H1 (cell line): Measurements from ENCODE around the gene HMGXB3. TPM values are rescaled to one million over a fixed set of nuclear protein-coding genes. Genes with fewer than 3 reads are reported as not detected.

Experiments used
- CTCF ChIA-PET: fragments of 300-600 bp; sonication (Branson Sonifier 250); formaldehyde crosslinking; loops from one replicate; lab custom pipeline; 2021; ENCODE audit not compliant: partially characterized antibody; lab: Charles Lee
- POLR2A ChIA-PET: fragments of 300-600 bp; sonication (Branson Sonifier 250); formaldehyde crosslinking; loops from one replicate; lab custom pipeline; 2021; ENCODE audit warnings: inconsistent platforms; ENCODE audit not compliant: partially characterized antibody; lab: Charles Lee
- DNase-seq, 2 experiments: peaks; one replicate each; pipeline versions ENCODE4 v3.0.0 to v3.0.0-alpha.2; 2010 to 2022; ENCODE audit warnings: low spot score in 2 of 2, low read depth in 1 of 2, mixed read lengths in 1 of 2
- FAIRE-seq: peaks from 2 replicates; lab custom pipeline; 2011; peaks lifted over from hg19 to GRCh38; lab: Jason Lieb, UNC
- H2AFZ ChIP-seq: 2 replicates; pipeline ENCODE4 v1.8.1; 2012; ENCODE audit warnings: low read length, inconsistent platforms
- H2AK5ac ChIP-seq: 2 replicates; pipeline ENCODE4 v1.6.1; 2013; ENCODE audit warnings: low read depth, low read length
- H2BK120ac ChIP-seq: replicated peaks from 2 replicates; pipeline ENCODE3; 2013; ENCODE audit warnings: low read depth, low read length, inconsistent platforms
- H2BK12ac ChIP-seq: 2 replicates; pipeline ENCODE4 v1.6.1; 2013; ENCODE audit warnings: low read depth, low read length
- H2BK15ac ChIP-seq: 2 replicates; pipeline ENCODE4 v1.6.1; 2013; ENCODE audit warnings: low read length
- H2BK20ac ChIP-seq: 2 replicates; pipeline ENCODE4 v1.6.1; 2013; ENCODE audit warnings: low read length
- H2BK5ac ChIP-seq: 2 replicates; pipeline ENCODE4 v1.6.1; 2013; ENCODE audit warnings: low read depth, low read length
- H3K14ac ChIP-seq: 2 replicates; pipeline ENCODE4 v1.6.1; 2013; ENCODE audit warnings: inconsistent platforms; ENCODE audit not compliant: insufficient read length
- H3K18ac ChIP-seq: 2 replicates; pipeline ENCODE4 v1.6.1; 2013; ENCODE audit warnings: low read length; ENCODE audit errors: extremely low read depth
- H3K23ac ChIP-seq: 2 replicates; pipeline ENCODE4 v1.6.1; 2013; ENCODE audit warnings: inconsistent platforms; ENCODE audit not compliant: insufficient read length
- H3K23me2 ChIP-seq: 2 replicates; pipeline ENCODE4 v1.6.1; 2013; ENCODE audit warnings: low read depth, low read length
- H3K27ac ChIP-seq: 2 replicates; pipeline ENCODE4 v1.6.1; 2011; ENCODE audit warnings: low read depth, low read length, inconsistent platforms
- H3K27me3 ChIP-seq, 4 experiments: replicated peaks in 1 of 4; 1 replicate in 1 of 4; 2 replicates in 3 of 4; pipeline versions ENCODE4 v1.6.1 to v1.8.1; 2011 to 2013; ENCODE audit warnings: low read length in 3 of 4, mild to moderate bottlenecking in 3 of 4, inconsistent platforms in 2 of 4, mixed read lengths in 2 of 4, moderate library complexity in 1 of 4; ENCODE audit not compliant: control insufficient read depth in 3 of 4, insufficient read depth in 3 of 4; ENCODE audit errors: extremely low read depth in 1 of 4
- H3K36me3 ChIP-seq, 4 experiments: 2 replicates each; pipeline versions ENCODE4 v1.6.1 to v1.8.1; 2011 to 2013; ENCODE audit warnings: mild to moderate bottlenecking in 4 of 4, low read length in 3 of 4, moderate library complexity in 2 of 4, control low read depth in 1 of 4, inconsistent platforms in 1 of 4; ENCODE audit not compliant: insufficient read depth in 4 of 4, control insufficient read depth in 2 of 4
- H3K4ac ChIP-seq: replicated peaks from 2 replicates; pipeline ENCODE3; 2013; ENCODE audit warnings: low read length, low read depth, mixed read lengths, inconsistent platforms; ENCODE audit not compliant: insufficient read length
- H3K4me1 ChIP-seq, 4 experiments: replicated peaks in 1 of 4; 1 replicate in 1 of 4; 2 replicates in 3 of 4; pipeline versions ENCODE4 v1.6.1 to v1.8.1; 2011 to 2013; ENCODE audit warnings: low read length in 3 of 4, inconsistent platforms in 2 of 4, mixed read lengths in 1 of 4; ENCODE audit not compliant: insufficient read depth in 4 of 4, control insufficient read depth in 3 of 4
- H3K4me2 ChIP-seq, 2 experiments: 2 replicates each; pipeline versions ENCODE4 v1.6.1 to v1.8.1; 2011 to 2013; ENCODE audit warnings: low read depth in 2 of 2, low read length in 2 of 2, control low read depth in 1 of 2, inconsistent platforms in 1 of 2, mild to moderate bottlenecking in 1 of 2; ENCODE audit not compliant: insufficient read depth in 1 of 2
- H3K4me3 ChIP-seq, 4 experiments: fragments of 200-600, 300-600 bp in 1 of 4; sonication (generic), shearing (Covaris generic), sonication (Bioruptor Twin) in 1 of 4; 2 replicates each; pipeline versions ENCODE4 v1.5.1 to v1.8.1; 2011 to 2016; ENCODE audit warnings: low read length in 4 of 4, low read depth in 3 of 4, control low read depth in 2 of 4, inconsistent platforms in 2 of 4, mild to moderate bottlenecking in 2 of 4, mixed read lengths in 1 of 4, moderate library complexity in 1 of 4; ENCODE audit not compliant: insufficient read depth in 2 of 4; ENCODE audit errors: extremely low read depth in 1 of 4
- H3K56ac ChIP-seq: replicated peaks from 2 replicates; pipeline ENCODE3; 2013; ENCODE audit warnings: low read depth, mild to moderate bottlenecking, mixed read lengths, low read length, inconsistent platforms; ENCODE audit not compliant: insufficient read length
- H3K79me1 ChIP-seq: 2 replicates; pipeline ENCODE4 v1.6.1; 2013; ENCODE audit warnings: low read depth, low read length, control low read depth
- H3K79me2 ChIP-seq, 2 experiments: 2 replicates each; pipeline versions ENCODE4 v1.6.1 to v1.8.1; 2012 to 2013; ENCODE audit warnings: low read length in 2 of 2, mild to moderate bottlenecking in 2 of 2, inconsistent platforms in 1 of 2; ENCODE audit not compliant: insufficient read depth in 2 of 2, control insufficient read depth in 1 of 2
- H3K9ac ChIP-seq, 4 experiments: replicated peaks in 1 of 4; 1 replicate in 1 of 4; 2 replicates in 3 of 4; pipeline versions ENCODE4 v1.6.1 to v1.8.1; 2011 to 2013; ENCODE audit warnings: low read depth in 3 of 4, low read length in 3 of 4, control low read depth in 2 of 4, mild to moderate bottlenecking in 2 of 4, moderate library complexity in 2 of 4, inconsistent platforms in 1 of 4; ENCODE audit errors: extremely low read depth in 1 of 4
- H3K9me3 ChIP-seq, 2 experiments: 2 replicates each; pipeline versions ENCODE4 v1.6.1 to v1.8.1; 2012 to 2013; ENCODE audit warnings: mild to moderate bottlenecking in 2 of 2, moderate library complexity in 2 of 2, control low read depth in 1 of 2, inconsistent platforms in 1 of 2, low read depth in 1 of 2, low read length in 1 of 2, mixed read lengths in 1 of 2; ENCODE audit not compliant: insufficient read depth in 2 of 2
- H4K20me1 ChIP-seq, 2 experiments: replicated peaks in 1 of 2; 2 replicates each; pipeline versions ENCODE3 to v1.8.1; 2011 to 2013; ENCODE audit warnings: inconsistent platforms in 2 of 2, low read length in 2 of 2, mild to moderate bottlenecking in 1 of 2; ENCODE audit not compliant: insufficient read depth in 2 of 2, control insufficient read depth in 1 of 2
- H4K5ac ChIP-seq: 2 replicates; pipeline ENCODE4 v1.6.1; 2013; ENCODE audit warnings: low read length, low read depth, mixed read lengths, inconsistent platforms; ENCODE audit not compliant: insufficient read length
- H4K8ac ChIP-seq: 2 replicates; pipeline ENCODE4 v1.8.0; 2013; ENCODE audit warnings: mild to moderate bottlenecking, moderate library complexity, low read length, inconsistent platforms; ENCODE audit not compliant: insufficient read depth; ENCODE audit errors: extremely low read depth
- H4K91ac ChIP-seq: replicated peaks from 2 replicates; pipeline ENCODE3; 2013; ENCODE audit warnings: low read length, mixed read lengths, inconsistent platforms; ENCODE audit not compliant: insufficient read length
- CBX8 ChIP-seq: fragments of 300-800, 300-1000 bp; sonication (generic); IDR thresholded peaks from 2 replicates; pipeline ENCODE4 v1.7.1; 2016; ENCODE audit warnings: low read depth, low read length, borderline replicate concordance
- JUND ChIP-seq: IDR thresholded peaks from 2 replicates; pipeline ENCODE4 v1.6.1; 2011; ENCODE audit warnings: mild to moderate bottlenecking, improper control_type of control experiment, low read length
- POU5F1 ChIP-seq: IDR thresholded peaks from 2 replicates; pipeline ENCODE4 v1.6.1; 2011; ENCODE audit warnings: low read depth, mild to moderate bottlenecking, low read length, moderate library complexity
- TEAD4 ChIP-seq: IDR thresholded peaks from 2 replicates; pipeline ENCODE4 v1.6.1; 2012; ENCODE audit warnings: low read depth, low read length, inconsistent platforms, mixed read lengths
- polyA plus RNA-seq, 7 experiments: library from polyadenylated mRNA; depleted of rRNA in 3 of 7; stranded (reverse) in 5 of 7; unstranded in 2 of 7; fragments of >200 nt in 5 of 7; fragments of 200-250 nt in 2 of 7; gene quantifications; 1 replicate in 5 of 7; 2 replicates in 1 of 7; 4 replicates in 1 of 7; pipeline versions ENCODE4 v1.2.1 to v1.2.3, GENCODE V29; 2011 to 2013; ENCODE audit warnings: missing spikeins in 2 of 7, mixed read lengths in 2 of 7
- total RNA-seq: library from RNA; stranded (reverse); fragmentation: NEBNext Ultra II Directional; extraction: Animal tissue kit (Norgen Biotek cat#: 25700); gene quantifications from 2 replicates; pipeline ENCODE4 v1.2.1, GENCODE V29; 2021

Gene HMGXB3
- total and polyA plus RNA-seq, 2 of the 8 experiments (the other 6 are each of a cell fraction or from before 2014, with no cell fraction given) = 26.8 to 28.0 TPM

- Histone ChIP-seq H3K9me3 (0 out of 4 replicates have a peak, but pooled peaks cover 0 to 2% of the 10 kb centered on the region in 2 experiments), H3K4me3 (no peak overlapping the region), H3K4me2 (no peak overlapping the region), H3K14ac (no peak overlapping the region), H3K56ac (no peak overlapping the region), H4K20me1 (peaks cover 1 to 2% of the 10 kb centered on the region in 2 experiments), H4K91ac (no peak overlapping the region), H3K4me1 (no peaks in the 10 kb centered on the region), H3K27ac (no peak overlapping the region), H3K23ac (no peak overlapping the region), H3K23me2 (no peaks in the 10 kb centered on the region), H2BK15ac (no peak overlapping the region), H3K36me3 (peaks cover 4 to 80% (median 45%) of the 10 kb centered on the region in 4 experiments; a peak in 7 of 8 replicates), H3K9ac (no peak overlapping the region), H3K18ac (no peak overlapping the region), H2BK20ac (no peak overlapping the region), H3K79me2 (no peaks in the 10 kb centered on the region), H2AK5ac (no peak overlapping the region), H2BK120ac (no peak overlapping the region), H3K79me1 (no peaks in the 10 kb centered on the region), H2BK5ac (no peak overlapping the region), H2AFZ (no peak overlapping the region), H4K8ac (no peak overlapping the region), H3K4ac (no peak overlapping the region), H2BK12ac (no peak overlapping the region), H4K5ac (no peak overlapping the region), H3K27me3 (no peaks in the 10 kb centered on the region)
- POLR2A ChIA-PET = no interaction called here
- DNase-seq (no peak), FAIRE-seq (no peak)
- no peak for TF ChIP-seq POU5F1
- no peak for TF ChIP-seq TEAD4
- no peak for TF ChIP-seq JUND
- no peak for TF ChIP-seq CBX8
- CTCF ChIA-PET = no interaction called here
These were observed 16.0 kb downstream of the HMGXB3 start for GRCh38 chr5:150016537-150016936.
